PC-3 (cell line): ENCODE results near the gene LARP4B. TPM values are rescaled to one million over a fixed set of nuclear protein-coding genes. Genes with fewer than 3 reads are reported as not detected.

Experiments used
- ATAC-seq: fragments of 200-7000 bp; cut with Tn5 transposase; 2 replicates; pipeline ENCODE4 v1.9.1; 2020; ENCODE audit warnings: mild to moderate bottlenecking, moderate library complexity
- BruUV-seq: library from RNA; stranded (reverse); fragments of 400-500 nt; replicated peaks from 2 replicates; lab custom pipeline; 2021; lab: Mats Ljungman, UMichigan
- CTCF ChIA-PET: fragments of 300-600 bp; sonication (Branson Sonifier 250); formaldehyde crosslinking; loops from one replicate; lab custom pipeline; 2022; ENCODE audit warnings: antibody characterized with exemption; lab: Charles Lee
- POLR2A ChIA-PET: fragments of 300-600 bp; sonication (Branson Sonifier 250); formaldehyde crosslinking; loops from one replicate; lab custom pipeline; 2022; ENCODE audit warnings: antibody characterized with exemption; ENCODE audit not compliant: unreplicated experiment; lab: Charles Lee
- DNase-seq: peaks from one replicate; pipeline ENCODE4 v3.0.0-alpha.2; 2015
- H2AFZ ChIP-seq: fragments of 300-600 bp; sonication (generic); 2 replicates; pipeline ENCODE4 v1.6.0; 2016; ENCODE audit warnings: antibody characterized with exemption, low read length
- H3F3A ChIP-seq: fragments of 300-600 bp; sonication (generic); one replicate; pipeline ENCODE4 v1.6.0; 2017; ENCODE audit warnings: antibody characterized with exemption, low read length, control low read depth, mild to moderate bottlenecking; ENCODE audit not compliant: unreplicated experiment
- H3K27ac ChIP-seq: fragments of 300-600 bp; sonication (generic); 2 replicates; pipeline ENCODE4 v1.5.1; 2016; ENCODE audit warnings: mild to moderate bottlenecking, low read length
- H3K27me3 ChIP-seq: fragments of 300-600 bp; sonication (generic); 2 replicates; pipeline ENCODE4 v1.6.1; 2016; ENCODE audit warnings: low read length, mixed read lengths
- H3K36me3 ChIP-seq: fragments of 300-600 bp; sonication (generic); 2 replicates; pipeline ENCODE4 v1.6.1; 2016; ENCODE audit warnings: low read depth, mixed run types, low read length, mixed read lengths
- H3K4me1 ChIP-seq: fragments of 300-600 bp; sonication (generic); 2 replicates; pipeline ENCODE4 v1.5.1; 2016; ENCODE audit warnings: low read length; ENCODE audit not compliant: insufficient read depth
- H3K4me2 ChIP-seq: fragments of 300-600 bp; sonication (generic); 2 replicates; pipeline ENCODE4 v1.6.0; 2016; ENCODE audit warnings: low read length
- H3K4me3 ChIP-seq: fragments of 300-600 bp; sonication (generic); 2 replicates; pipeline ENCODE4 v1.5.1; 2016; ENCODE audit warnings: mild to moderate bottlenecking, low read length, mixed read lengths
- H3K79me2 ChIP-seq: fragments of 300-600 bp; sonication (generic); 2 replicates; pipeline ENCODE4 v1.6.1; 2017; ENCODE audit warnings: low read length, mixed read lengths
- H3K9ac ChIP-seq: fragments of 300-600 bp; sonication (generic); 2 replicates; pipeline ENCODE4 v1.6.0; 2016; ENCODE audit warnings: mild to moderate bottlenecking, low read length
- H3K9me2 ChIP-seq: fragments of 300-600 bp; sonication (generic); replicated peaks from 2 replicates; pipeline ENCODE4 v1.6.1; 2016; ENCODE audit warnings: mixed run types, low read length, mixed read lengths
- H3K9me3 ChIP-seq: fragments of 300-600 bp; sonication (generic); 2 replicates; pipeline ENCODE4 v1.6.1; 2016; ENCODE audit warnings: low read length, mixed read lengths
- H4K20me1 ChIP-seq: fragments of 300-600 bp; sonication (generic); 2 replicates; pipeline ENCODE4 v1.6.1; 2016; ENCODE audit warnings: low read length, mixed read lengths
- EZH2 ChIP-seq: fragments of 300-600 bp; sonication (generic); IDR thresholded peaks from one replicate; pipeline ENCODE4 v1.6.1; 2017; ENCODE audit warnings: antibody characterized with exemption, mild to moderate bottlenecking, low read length; ENCODE audit not compliant: unreplicated experiment
- EZH2phosphoT487 ChIP-seq: fragments of 300-600 bp; sonication (generic); IDR thresholded peaks from 2 replicates; pipeline ENCODE4 v1.6.1; 2018; ENCODE audit warnings: mild to moderate bottlenecking, antibody characterized with exemption, low read length, borderline replicate concordance
- intact Hi-C: fragments of 100-400 bp; cut with micrococcal nuclease; formaldehyde crosslinking; loops from 2 replicates; pipeline ENCODE4 v1.9.0; 2023
- total RNA-seq: library from RNA; depleted of rRNA; stranded (reverse); fragments of >200 nt; gene quantifications from 2 replicates; pipeline ENCODE4 v1.2.3, GENCODE V29; 2014
- TF ChIP-seq, protein P1 (sequence below): fragments of 300-600 bp; sonication (generic); conservative IDR thresholded peaks from 2 replicates; pipeline ENCODE4 v1.5.1; 2017; ENCODE audit warnings: antibody characterized with exemption, low read depth, mild to moderate bottlenecking, low read length

LARP4B gene
- total RNA-seq, 1 experiment from 2014 or later: 33.9 TPM

DNA sequence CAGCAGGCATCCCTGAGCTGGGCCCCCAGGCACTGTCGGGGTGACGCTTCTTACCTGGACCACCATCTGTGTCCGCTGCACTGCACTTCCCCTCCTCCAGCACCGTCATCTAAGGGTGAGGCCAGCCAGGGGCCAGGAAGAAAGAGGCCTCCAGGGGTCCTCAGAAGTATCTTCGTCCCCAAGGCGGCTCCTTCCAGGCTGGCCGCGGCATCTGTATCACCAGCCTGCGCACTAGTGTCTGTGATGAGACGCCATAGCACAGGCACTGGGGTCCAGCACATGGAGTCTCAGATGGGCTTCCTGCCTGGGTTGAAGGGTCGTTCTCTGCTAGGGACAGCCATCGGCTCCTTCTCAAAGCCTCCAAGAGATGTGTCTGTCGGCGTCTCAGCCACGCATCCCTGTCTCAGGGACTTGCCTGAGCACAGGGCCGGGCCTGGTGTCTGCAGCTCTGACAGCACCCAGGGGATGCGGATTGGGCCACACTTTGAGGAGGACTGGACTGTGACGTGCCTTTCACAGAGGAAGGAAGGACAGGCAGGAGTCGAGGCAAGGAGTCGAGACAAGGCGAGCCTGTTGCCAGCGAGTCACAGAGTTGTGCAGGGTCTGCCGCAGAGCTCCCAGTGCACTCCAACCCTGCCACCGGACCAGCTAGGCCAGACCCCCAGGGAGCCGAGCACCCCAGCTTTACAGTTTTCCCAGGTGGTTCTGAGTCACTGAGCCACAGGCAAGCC is 140.5 kb downstream of the LARP4B start:
- intact Hi-C loops: no loop called here
- Histone ChIP-seq H3K9me2 (no peaks in the 10 kb centered on the region), H3F3A (no peaks in the 10 kb centered on the region), H3K27me3 (no peaks in the 10 kb centered on the region), H3K79me2 (no peaks in the 10 kb centered on the region), H3K36me3 (no peaks in the 10 kb centered on the region), H3K9me3 (no peaks in the 10 kb centered on the region), H3K4me1 (no peaks in the 10 kb centered on the region; the same call in 1 of the 2 replicates), H3K9ac (no peak overlapping the region), H3K4me3 (no peak overlapping the region), H2AFZ (no peak overlapping the region), H3K4me2 (no peak overlapping the region), H4K20me1 (no peaks in the 10 kb centered on the region), H3K27ac (no peak overlapping the region)
- TF ChIP-seq EZH2 (no peak), EZH2phosphoT487 (no peak)
- TF ChIP-seq, protein P1, sequence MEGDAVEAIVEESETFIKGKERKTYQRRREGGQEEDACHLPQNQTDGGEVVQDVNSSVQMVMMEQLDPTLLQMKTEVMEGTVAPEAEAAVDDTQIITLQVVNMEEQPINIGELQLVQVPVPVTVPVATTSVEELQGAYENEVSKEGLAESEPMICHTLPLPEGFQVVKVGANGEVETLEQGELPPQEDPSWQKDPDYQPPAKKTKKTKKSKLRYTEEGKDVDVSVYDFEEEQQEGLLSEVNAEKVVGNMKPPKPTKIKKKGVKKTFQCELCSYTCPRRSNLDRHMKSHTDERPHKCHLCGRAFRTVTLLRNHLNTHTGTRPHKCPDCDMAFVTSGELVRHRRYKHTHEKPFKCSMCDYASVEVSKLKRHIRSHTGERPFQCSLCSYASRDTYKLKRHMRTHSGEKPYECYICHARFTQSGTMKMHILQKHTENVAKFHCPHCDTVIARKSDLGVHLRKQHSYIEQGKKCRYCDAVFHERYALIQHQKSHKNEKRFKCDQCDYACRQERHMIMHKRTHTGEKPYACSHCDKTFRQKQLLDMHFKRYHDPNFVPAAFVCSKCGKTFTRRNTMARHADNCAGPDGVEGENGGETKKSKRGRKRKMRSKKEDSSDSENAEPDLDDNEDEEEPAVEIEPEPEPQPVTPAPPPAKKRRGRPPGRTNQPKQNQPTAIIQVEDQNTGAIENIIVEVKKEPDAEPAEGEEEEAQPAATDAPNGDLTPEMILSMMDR: no peak
- no TSS peak for BruUV-seq
- CTCF ChIA-PET: no interaction called here
- DNase-seq (no peak), ATAC-seq (no peak)
- POLR2A ChIA-PET: no interaction called here

DNA sequence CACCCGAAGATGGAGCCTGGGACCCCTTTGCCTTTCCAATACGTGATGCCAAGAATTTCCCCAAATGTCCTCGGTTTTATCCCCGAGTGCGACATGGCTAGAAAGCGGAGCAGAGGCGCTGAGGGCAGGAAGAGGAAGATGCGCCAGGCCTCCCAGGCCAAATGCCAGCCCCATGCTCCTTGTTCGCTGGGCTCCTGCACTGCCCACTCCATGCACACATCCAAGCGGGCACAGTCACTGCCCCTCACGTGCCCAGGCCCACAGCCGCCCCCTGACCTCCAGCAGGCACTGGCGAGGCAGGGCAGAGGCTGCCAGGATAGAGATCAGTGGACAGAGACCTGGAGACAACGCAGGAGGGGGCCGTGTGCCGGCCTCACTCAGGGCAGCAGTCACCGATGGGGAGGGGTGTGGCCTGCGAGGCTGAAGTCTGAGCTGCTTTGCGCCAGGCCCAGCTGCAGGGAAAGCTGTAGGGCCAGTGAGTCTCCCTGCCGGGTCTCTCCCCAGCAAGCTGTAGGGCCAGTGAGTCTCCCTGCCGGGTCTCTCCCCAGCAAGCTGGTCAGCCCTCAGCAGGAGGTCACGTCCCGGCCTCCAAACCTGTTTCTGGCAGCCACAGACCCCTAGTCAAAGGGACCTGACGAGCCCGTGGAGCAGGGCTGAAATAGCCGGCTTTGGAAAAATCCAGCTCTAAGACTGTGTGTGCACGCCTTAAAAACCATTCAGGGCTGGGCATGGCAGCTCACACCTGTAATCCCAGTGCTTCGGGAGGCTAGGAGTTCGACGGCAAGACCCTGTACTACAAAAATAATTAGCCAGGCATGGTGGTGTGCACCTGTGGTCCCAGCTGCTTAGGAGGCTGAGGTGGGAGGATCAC is 141.4 kb downstream of the LARP4B start:
- H3K9me3 ChIP-seq: no peaks in the 10 kb centered on the region
- H3K4me1 ChIP-seq: no peaks in the 10 kb centered on the region; the same call in 1 of the 2 replicates
- peak overlapping the region; percentile 88 for H3K4me2 ChIP-seq
- H3K9me2 ChIP-seq: no peaks in the 10 kb centered on the region
- ATAC-seq (peak; percentile 57), DNase-seq (no peak)
- H3K79me2 ChIP-seq: no peaks in the 10 kb centered on the region
- ChIA-PET CTCF (interaction anchor here (0.6 to 0.9 kb wide), 3 partner anchors 20 to 279 kb away, joined by 3 to 5 read pairs (median 3); no protein-coding TSS in a partner anchor), POLR2A (no interaction called here)
- peak overlapping the region; percentile 86 for H2AFZ ChIP-seq
- TF ChIP-seq, protein P1: no peak
- TF ChIP-seq EZH2: no peak
- TF ChIP-seq EZH2phosphoT487: no peak
- intact Hi-C loops: loop anchor here (2.0 to 10.0 kb wide), 3 partner anchors 108 to 279 kb away; no protein-coding TSS in a partner anchor
- H3F3A ChIP-seq: no peaks in the 10 kb centered on the region
- no peaks in the 10 kb centered on the region for H3K27me3 ChIP-seq
- peak overlapping the region; percentile 64; the same call in 1 of the 2 replicates for H3K4me3 ChIP-seq
- no peaks in the 10 kb centered on the region for H3K36me3 ChIP-seq
- no peak overlapping the region for H3K27ac ChIP-seq
- H3K9ac ChIP-seq: 0 out of 2 replicates have a peak overlapping the region, but pooled peaks have one; percentile 56
- no TSS peak for BruUV-seq
- no peaks in the 10 kb centered on the region for H4K20me1 ChIP-seq
